GM21390 (cell line): ENCODE measurements around the gene HOXA6.

Source experiments
- ATAC-seq: cut with Tn5 transposase; IDR thresholded peaks from one replicate; pipeline ENCODE4 v1.9.1; 2021; ENCODE audit not compliant: unreplicated experiment

Gene HOXA6

DNA sequence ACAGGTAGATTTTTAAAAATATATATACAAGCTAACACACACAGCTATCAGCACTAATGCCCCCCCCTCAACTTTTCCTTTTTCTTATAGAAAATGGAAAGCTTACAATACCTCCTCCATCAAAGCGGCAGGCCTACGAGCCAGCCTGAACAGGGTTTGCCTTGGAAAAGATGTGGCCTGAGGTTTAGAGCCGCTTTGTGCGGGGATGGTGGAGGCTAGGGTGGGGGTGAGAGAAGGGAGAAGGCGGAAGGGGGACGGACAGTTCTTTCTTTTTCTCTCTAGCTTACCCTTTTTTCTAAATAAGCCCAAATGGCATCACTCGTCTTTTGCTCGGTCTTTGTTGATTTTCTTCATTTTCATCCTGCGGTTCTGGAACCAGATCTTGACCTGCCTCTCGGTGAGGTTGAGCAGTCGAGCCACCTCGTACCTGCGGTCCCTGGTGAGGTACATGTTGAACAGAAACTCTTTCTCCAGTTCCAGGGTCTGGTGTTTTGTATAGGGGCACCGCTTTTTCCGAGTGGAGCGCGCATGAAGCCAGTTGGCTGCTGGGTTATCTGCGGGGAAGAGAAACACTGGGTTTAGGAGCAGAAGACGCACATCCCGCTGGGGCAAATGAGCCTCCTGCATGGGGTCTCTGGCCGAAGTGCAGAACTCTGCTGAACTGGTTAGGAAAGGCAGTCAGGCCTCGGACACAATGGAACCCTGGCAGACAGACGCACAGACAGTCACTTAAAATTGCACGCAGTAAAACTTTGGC is 15.9 kb upstream of the HOXA6 start:
- no peak for ATAC-seq

- no peak for ATAC-seq
Measured at GRCh38 chr7:27162561-27163287, 15.2 kb upstream of the HOXA6 start.

DNA sequence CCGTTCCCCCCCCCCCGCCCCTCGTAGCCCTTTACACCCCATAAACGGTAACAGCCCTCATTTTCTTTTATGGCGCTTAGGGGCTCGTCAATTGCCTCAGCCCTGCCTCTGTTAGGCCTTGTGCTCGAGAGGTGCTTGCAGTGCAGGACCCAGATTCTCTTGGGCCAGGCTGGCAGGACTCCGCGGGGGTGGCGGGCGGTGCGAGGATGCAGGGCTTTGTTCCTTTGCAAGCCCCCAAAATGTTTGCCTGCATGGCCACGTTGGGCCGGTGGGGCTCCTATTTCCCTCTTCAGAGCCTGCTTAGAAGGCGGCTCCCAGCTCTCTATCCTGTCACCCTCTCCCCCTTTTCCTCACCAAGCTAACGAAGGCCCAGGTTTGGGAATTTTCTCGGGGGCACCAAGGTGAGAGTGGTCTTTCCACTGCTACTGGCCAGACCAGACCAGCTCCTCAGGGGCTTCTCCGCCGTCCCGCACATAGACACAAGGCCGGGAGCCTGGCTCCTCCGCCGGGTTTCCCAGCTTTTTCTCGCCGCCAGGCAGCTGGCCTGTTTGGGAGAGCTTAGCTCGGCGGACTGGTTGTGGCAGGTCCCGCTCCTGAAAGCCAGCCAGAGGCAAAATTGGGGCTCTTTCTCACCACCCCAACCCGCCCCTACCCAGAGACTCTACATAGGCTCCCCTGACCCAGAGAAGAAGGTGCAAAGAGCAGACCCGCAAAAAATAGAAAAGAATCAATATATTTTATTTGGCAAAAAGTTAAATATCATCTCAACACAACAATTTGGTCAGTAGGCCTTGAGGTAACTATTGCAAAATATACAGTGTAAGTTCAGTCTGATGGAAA is 14.4 kb upstream of the HOXA6 start:
- no peak for ATAC-seq

DNA sequence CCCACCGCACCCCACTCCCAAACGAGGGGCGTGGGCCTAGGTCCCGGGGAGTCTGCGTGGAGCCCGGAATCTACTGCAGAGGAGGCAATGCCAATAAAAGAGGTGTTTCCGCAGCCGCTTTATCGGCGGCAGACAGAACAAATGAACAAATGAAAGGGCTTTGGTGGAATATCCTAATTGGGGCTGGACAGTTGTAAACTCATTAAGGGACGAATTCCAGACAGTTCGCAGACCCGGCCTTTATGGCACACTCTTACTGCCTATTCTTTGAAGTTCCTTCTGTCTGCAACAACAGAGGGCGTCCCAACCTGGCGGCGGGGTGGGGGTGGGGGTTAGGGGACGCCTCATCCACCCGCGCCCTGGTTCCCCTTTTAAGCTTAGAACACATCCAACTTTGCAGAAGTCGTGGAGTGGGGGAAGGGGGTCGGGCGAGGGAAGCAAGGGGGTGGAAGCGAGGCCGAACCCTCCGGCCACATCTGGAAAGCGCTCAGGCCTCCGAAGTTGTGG is 13.7 kb upstream of the HOXA6 start:
- no peak for ATAC-seq

- ATAC-seq, result peak; percentile 68
Measured at GRCh38 chr7:27160546-27161213, 13.1 kb upstream of the HOXA6 start.

GRCh38 chr7:27160145-27160545 is 12.6 kb upstream of the HOXA6 start:
- no peak for ATAC-seq

- no peak for ATAC-seq
Measured at GRCh38 chr7:27159266-27160144, 11.9 kb upstream of the HOXA6 start.

DNA sequence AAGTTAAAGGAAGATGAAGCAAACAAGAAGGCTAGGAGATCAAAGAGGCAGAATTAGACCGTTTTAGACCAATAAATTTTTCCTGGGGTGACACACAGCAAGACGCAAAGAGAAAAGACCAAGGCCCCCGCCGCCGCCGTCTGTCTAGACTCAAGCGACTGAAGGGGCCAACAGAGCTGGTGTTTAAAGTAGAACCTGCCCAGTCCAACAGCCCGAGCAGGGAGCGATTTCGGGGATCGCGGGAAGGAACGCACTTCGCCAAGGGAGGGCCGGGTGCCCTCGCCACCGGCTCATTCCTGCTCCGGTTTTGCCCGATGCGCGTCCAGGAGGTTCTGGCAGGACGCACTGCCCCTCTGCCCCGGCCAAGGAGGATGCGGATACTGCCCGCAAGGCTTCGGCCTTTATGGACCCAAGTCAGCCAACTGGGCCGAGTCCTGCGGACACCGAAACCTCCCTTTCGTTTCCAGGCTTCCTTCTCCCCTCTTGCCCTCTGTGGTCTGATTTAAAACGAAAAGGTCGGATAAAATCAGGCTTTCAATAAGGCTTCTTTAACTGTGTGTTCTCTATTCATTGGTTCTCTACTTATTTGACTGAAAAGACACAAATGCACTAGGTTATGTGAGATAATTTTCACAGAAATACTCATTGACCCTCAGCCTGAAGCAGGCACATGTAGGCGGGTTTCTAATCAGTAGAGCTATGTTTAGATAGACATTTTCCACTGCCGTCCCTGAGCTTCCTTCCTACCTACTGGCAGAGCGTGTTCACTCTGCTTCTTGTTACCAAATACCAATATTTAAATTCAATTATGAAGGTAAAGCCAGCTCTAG is 11.1 kb upstream of the HOXA6 start:
- ATAC-seq, result no peak

DNA sequence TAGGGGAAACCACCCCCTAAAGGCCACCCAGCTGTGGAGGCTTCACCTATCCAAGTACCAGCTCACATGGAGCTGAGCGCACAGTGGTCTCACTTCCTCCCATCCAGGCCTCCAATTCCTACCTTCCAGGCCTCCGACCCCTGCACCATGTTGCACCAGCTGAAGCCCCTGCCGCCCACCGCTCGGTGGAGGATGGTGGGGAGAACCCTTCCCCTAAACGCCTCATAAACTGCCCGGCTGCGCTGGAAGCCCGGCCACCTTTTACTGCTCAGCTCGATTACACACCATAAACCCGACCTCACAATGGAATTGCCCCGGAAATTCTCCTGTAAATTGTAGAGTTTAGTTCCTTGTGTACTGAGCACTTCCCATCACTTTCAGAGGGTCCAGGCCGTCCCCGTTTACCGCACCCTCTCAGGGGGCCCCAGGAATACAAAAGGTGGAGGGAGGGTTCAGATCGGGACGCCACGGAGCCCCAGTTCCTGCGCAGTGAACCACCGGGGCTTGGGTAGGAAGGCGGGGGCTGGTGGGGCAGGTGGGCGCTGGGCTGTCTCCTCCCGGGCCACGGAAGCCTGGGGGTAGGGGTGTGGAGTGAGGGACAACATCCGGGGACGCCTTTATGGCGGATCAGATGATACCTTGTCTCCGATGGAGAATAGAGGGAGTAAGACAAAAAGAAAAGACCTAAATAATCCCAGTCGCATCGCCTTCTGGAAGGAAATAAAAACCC is 10.3 kb upstream of the HOXA6 start:
- no peak for ATAC-seq

DNA sequence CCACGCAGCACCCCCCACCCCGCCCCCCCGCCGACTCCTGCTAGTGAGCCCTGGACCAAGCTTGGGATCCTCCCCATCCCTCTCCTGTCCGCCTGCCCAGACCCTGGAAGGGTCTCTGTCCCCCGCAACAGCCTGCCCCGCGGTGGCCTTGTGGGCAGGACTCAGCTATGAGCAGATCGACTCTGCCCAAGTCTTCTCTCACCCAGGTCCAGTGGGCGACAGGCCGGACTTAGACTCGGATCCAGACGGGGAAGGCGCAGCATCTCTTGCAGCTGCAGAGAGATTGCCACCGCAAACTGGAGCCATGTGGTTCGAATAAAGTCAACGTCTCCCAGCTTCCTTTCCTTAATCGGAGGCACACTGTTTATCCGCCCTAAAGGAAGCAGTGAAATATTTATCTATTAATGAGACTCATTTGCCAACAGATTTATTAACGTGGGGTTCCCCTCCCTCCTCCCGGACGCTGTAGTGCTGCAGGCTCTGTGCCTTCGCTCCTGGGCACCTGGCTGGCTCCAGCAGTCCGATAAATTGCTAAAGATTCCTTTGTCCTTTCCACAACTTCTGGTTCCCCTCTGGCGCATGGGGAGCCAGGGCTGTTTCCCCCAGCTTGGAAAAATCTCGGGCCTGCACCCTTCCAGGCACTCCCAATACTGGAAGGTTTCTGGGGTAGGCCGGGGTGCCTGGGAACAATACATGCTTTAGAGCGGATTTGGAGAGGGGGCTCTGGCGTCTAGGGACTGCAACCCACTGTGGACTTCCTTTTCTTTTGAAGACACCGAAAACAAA is 9.5 kb upstream of the HOXA6 start:
- no peak for ATAC-seq

DNA sequence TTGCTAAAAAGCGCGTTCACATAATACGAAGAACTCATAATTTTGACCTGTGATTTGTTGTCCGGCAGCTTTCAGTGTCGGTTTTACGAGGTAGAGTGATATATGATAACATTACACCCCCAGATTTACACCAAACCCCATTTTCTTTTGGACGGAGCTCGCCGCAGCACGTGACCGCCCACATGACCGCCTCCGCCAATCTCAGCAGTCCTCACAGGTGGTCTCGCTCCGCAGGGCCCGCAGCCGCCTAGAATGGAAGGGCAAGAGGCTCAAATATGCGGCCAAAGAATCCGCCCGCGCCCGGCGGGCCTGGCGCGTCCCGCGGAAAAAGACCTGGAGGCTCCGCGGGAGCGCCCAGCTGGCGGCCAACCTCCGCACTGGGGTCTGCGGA is 8.9 kb upstream of the HOXA6 start, which contains the start of gene HOXA7:
Gene HOXA7, minus strand, starts transcription at position 168 of the 391 bp plus-strand sequence. Its CDS starts 130 bp downstream, at position 38.
- ATAC-seq, result no peak

DNA sequence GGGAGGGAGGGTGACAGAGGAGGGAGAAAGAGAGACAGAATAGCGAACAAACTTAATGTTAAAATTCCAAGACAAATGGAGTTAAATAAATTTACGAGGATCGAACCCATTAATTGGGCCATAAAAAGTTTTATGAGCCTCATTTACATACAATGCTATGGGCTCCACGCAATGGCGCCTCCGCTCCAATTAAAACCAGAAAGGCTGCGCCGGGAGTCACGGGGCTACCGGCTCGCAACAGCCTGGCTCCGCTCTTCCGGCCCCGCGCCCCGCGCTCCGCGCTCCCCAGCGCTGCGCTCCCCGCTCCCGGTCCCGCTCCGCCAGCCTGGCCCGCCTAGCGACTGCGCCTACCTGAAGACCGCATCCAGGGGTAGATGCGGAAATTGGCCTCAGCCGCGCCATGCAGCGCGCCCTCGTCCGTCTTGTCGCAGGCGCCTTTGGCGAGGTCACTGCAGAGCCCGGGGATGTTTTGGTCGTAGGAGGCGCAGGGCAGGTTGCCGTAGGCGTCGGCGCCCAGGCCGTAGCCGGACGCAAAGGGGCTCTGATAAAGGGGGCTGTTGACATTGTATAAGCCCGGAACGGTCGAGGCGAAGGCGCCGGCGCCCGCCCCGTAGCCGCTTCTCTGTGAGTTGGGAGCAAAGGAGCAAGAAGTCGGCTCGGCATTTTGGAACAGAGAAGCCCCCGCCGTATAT is 8.4 kb upstream of the HOXA6 start:
- ATAC-seq, result no peak

GRCh38 chr7:27154901-27155815 is 7.6 kb upstream of the HOXA6 start:
- ATAC-seq, result no peak

DNA sequence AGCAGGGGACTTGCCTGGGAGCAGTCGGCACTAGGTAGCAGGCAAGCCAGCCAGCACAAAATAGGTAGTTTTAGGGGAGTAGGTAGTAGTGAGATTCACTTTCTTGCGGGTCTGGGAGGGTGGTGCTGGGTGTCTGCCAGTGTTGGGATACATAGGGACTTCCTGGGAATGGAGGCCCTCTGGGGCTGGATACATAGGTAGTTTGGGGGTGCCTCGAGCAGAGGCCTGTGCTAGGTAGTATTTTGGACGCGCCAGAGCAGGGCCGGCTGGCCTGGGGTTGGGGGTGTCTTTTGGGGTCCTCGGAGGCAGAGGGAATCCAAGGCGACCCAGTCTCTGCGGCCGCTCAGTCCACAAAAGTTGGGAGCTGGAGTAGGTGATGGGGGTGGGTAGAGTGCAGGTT is 6.8 kb upstream of the HOXA6 start:
- ATAC-seq, result no peak

DNA sequence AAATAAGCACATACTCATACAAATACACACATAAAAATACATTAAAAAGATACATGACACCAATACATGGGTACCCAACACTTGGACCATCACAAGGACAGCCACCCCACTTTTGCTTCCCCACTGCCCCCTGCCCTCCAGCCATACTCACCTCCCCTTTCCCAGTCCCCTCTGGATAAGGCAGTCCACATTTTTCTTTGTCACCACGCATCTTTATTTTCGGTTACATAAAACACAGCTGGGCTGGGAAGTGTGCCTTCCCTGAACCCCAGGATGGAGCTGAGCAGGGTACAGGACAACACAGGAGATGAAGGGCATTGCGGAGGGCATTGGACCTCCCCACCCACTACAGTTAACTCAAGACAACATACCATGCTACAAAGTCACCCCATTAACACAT is 6.0 kb upstream of the HOXA6 start:
- ATAC-seq, result no peak
